Karpas-422 (cell line): ENCODE measurements around the gene ZFP62. TPM values are rescaled to one million over a fixed set of nuclear protein-coding genes. Genes with fewer than 3 reads are reported as not detected.

Experiments
- DNase-seq: peaks from one replicate; pipeline ENCODE4 v3.0.0-alpha.2; 2015
- H2AFZ ChIP-seq: fragments of 200-600 bp; sonication (generic); 2 replicates; pipeline ENCODE4 v1.6.1; 2014; ENCODE audit warnings: antibody characterized with exemption, low read length, mixed read lengths
- H3K27ac ChIP-seq: fragments of 200-600 bp; sonication (generic); 2 replicates; pipeline ENCODE4 v1.5.1; 2014; ENCODE audit warnings: mild to moderate bottlenecking, low read length, moderate library complexity
- H3K27me3 ChIP-seq: fragments of 200-600 bp; sonication (generic); 2 replicates; pipeline ENCODE4 v1.6.1; 2014; ENCODE audit warnings: low read length, mixed read lengths
- H3K36me3 ChIP-seq: fragments of 200-600 bp; sonication (generic); 2 replicates; pipeline ENCODE4 v1.6.1; 2014; ENCODE audit warnings: low read length, mixed read lengths; ENCODE audit not compliant: insufficient read depth
- H3K4me1 ChIP-seq: fragments of 200-600 bp; sonication (generic); 2 replicates; pipeline ENCODE4 v1.6.1; 2014; ENCODE audit warnings: mild to moderate bottlenecking, low read length, mixed read lengths
- H3K4me2 ChIP-seq: fragments of 200-600 bp; sonication (generic); 2 replicates; pipeline ENCODE4 v1.6.1; 2014; ENCODE audit warnings: low read length, low read depth, mild to moderate bottlenecking; ENCODE audit not compliant: poor library complexity, severe bottlenecking
- H3K4me3 ChIP-seq: fragments of 200-600 bp; sonication (generic); 2 replicates; pipeline ENCODE4 v1.5.1; 2014; ENCODE audit warnings: mild to moderate bottlenecking, antibody characterized with exemption, low read length, mixed read lengths
- H3K79me2 ChIP-seq: fragments of 200-600 bp; sonication (generic); 2 replicates; pipeline ENCODE4 v1.6.1; 2014; ENCODE audit warnings: mild to moderate bottlenecking, low read length, mixed read lengths
- H3K9ac ChIP-seq: fragments of 200-600 bp; sonication (generic); 2 replicates; pipeline ENCODE4 v1.6.0; 2014; ENCODE audit warnings: low read length
- H3K9me2 ChIP-seq: fragments of 200-600 bp; sonication (generic), shearing (Covaris generic); replicated peaks from 2 replicates; pipeline ENCODE4 v1.6.0; 2014; ENCODE audit warnings: mild to moderate bottlenecking, low read length, moderate library complexity; ENCODE audit not compliant: insufficient read depth
- H3K9me3 ChIP-seq: fragments of 300-700, 200-600 bp; sonication (generic); 2 replicates; pipeline ENCODE4 v1.6.1; 2014; ENCODE audit warnings: low read length, mixed read lengths
- H4K20me1 ChIP-seq: fragments of 200-600 bp; sonication (generic); 2 replicates; pipeline ENCODE4 v1.6.1; 2014; ENCODE audit warnings: mild to moderate bottlenecking, antibody characterized with exemption, low read length, low read depth; ENCODE audit not compliant: insufficient read depth
- total RNA-seq: library from RNA; depleted of rRNA; stranded (reverse); fragments of >200 nt; shearing (Covaris generic); gene quantifications from 2 replicates; pipeline ENCODE4 v1.2.3, GENCODE V29; 2014; ENCODE audit warnings: low replicate concordance

Gene ZFP62
- total RNA-seq, 1 experiment from 2014 or later: 52.5 TPM

- Histone ChIP-seq H3K27me3 (no peaks in the 10 kb centered on the region), H3K9ac (peak overlapping the region; percentile 97), H3K4me2 (peak overlapping the region; percentile 100), H3K9me2 (no peaks in the 10 kb centered on the region), H3K27ac (no peak overlapping the region), H3K4me3 (peak overlapping the region; percentile 23; the same call in 1 of the 2 replicates), H3K9me3 (no peaks in the 10 kb centered on the region), H3K79me2 (peaks cover 19% of the 10 kb centered on the region), H3K36me3 (no peaks in the 10 kb centered on the region), H2AFZ (no peak overlapping the region), H4K20me1 (peaks cover 5% of the 10 kb centered on the region; the same call in 1 of the 2 replicates), H3K4me1 (peaks cover 72% of the 10 kb centered on the region)
- no peak for DNase-seq
These were observed 54.0 kb downstream of the ZFP62 start for GRCh38 chr5:180807046-180807445.

GRCh38 chr5:180806351-180807011, 54.6 kb downstream of the ZFP62 start:
- H3K9me2 ChIP-seq: no peaks in the 10 kb centered on the region
- peak overlapping the region; percentile 100 for H3K4me2 ChIP-seq
- peaks cover 24% of the 10 kb centered on the region for H3K79me2 ChIP-seq
- H3K9ac ChIP-seq: peak overlapping the region; percentile 97
- H3K9me3 ChIP-seq: no peaks in the 10 kb centered on the region
- no peak overlapping the region for H2AFZ ChIP-seq
- H3K27ac ChIP-seq: no peak overlapping the region
- no peaks in the 10 kb centered on the region for H3K36me3 ChIP-seq
- H3K27me3 ChIP-seq: no peaks in the 10 kb centered on the region
- peaks cover 75% of the 10 kb centered on the region for H3K4me1 ChIP-seq
- no peak for DNase-seq
- H4K20me1 ChIP-seq: peaks cover 5% of the 10 kb centered on the region; the same call in 1 of the 2 replicates
- H3K4me3 ChIP-seq: peak overlapping the region; percentile 23; the same call in 1 of the 2 replicates

GRCh38 chr5:180804129-180804618, 56.9 kb downstream of the ZFP62 start:
- peak overlapping the region; percentile 76 for H3K9ac ChIP-seq
- H3K9me3 ChIP-seq: no peaks in the 10 kb centered on the region
- no peaks in the 10 kb centered on the region for H3K36me3 ChIP-seq
- H3K27ac ChIP-seq: no peak overlapping the region
- no peaks in the 10 kb centered on the region for H3K9me2 ChIP-seq
- no peaks in the 10 kb centered on the region for H3K27me3 ChIP-seq
- peaks cover 70% of the 10 kb centered on the region for H3K4me1 ChIP-seq
- peaks cover 43% of the 10 kb centered on the region for H3K79me2 ChIP-seq
- peaks cover 14% of the 10 kb centered on the region; the same call in 1 of the 2 replicates for H4K20me1 ChIP-seq
- H2AFZ ChIP-seq: no peak overlapping the region
- no peak for DNase-seq
- peak overlapping the region; percentile 87; the same call in 1 of the 2 replicates for H3K4me3 ChIP-seq
- peak overlapping the region; percentile 92 for H3K4me2 ChIP-seq

- peak overlapping the region; percentile 87 for H3K4me3 ChIP-seq
- H3K9me2 ChIP-seq: no peaks in the 10 kb centered on the region
- peak overlapping the region; percentile 21; the same call in 1 of the 2 replicates for H3K27ac ChIP-seq
- H3K9ac ChIP-seq: peak overlapping the region; percentile 76
- no peaks in the 10 kb centered on the region for H3K36me3 ChIP-seq
- peaks cover 65% of the 10 kb centered on the region for H3K4me1 ChIP-seq
- peaks cover 13% of the 10 kb centered on the region; the same call in 1 of the 2 replicates for H4K20me1 ChIP-seq
- peak overlapping the region; percentile 92 for H3K4me2 ChIP-seq
- DNase-seq: peak; percentile 60
- H3K79me2 ChIP-seq: peaks cover 44% of the 10 kb centered on the region
- no peaks in the 10 kb centered on the region for H3K9me3 ChIP-seq
- peak overlapping the region; percentile 81 for H2AFZ ChIP-seq
- H3K27me3 ChIP-seq: no peaks in the 10 kb centered on the region
These were observed 57.6 kb downstream of the ZFP62 start for GRCh38 chr5:180803181-180804128.

GRCh38 chr5:180802325-180803180, 58.5 kb downstream of the ZFP62 start, which contains the start of gene MGAT1:
TSS of gene MGAT1 (minus strand) at chr5:180802806. CDS start at chr5:180792971, 9,835 bp downstream.
- H4K20me1 ChIP-seq: peaks cover 9% of the 10 kb centered on the region; the same call in 1 of the 2 replicates
- peaks cover 48% of the 10 kb centered on the region for H3K79me2 ChIP-seq
- H3K36me3 ChIP-seq: no peaks in the 10 kb centered on the region
- no peaks in the 10 kb centered on the region for H3K9me3 ChIP-seq
- H3K4me2 ChIP-seq: peak within 1 kb of the TSS; percentile 92
- H3K27ac ChIP-seq: peak within 1 kb of the TSS; percentile 21; the same call in 1 of the 2 replicates
- H3K27me3 ChIP-seq: no peaks in the 10 kb centered on the region
- DNase-seq: peak; percentile 88
- peaks cover 56% of the 10 kb centered on the region for H3K4me1 ChIP-seq
- H3K9ac ChIP-seq: peak within 1 kb of the TSS; percentile 85
- no peaks in the 10 kb centered on the region for H3K9me2 ChIP-seq
- H2AFZ ChIP-seq: peak within 1 kb of the TSS; percentile 81
- H3K4me3 ChIP-seq: peak within 1 kb of the TSS; percentile 87

GRCh38 chr5:180801596-180802324, 59.3 kb downstream of the ZFP62 start:
- H3K9me3 ChIP-seq: no peaks in the 10 kb centered on the region
- no peak for DNase-seq
- H3K9me2 ChIP-seq: no peaks in the 10 kb centered on the region
- H3K27me3 ChIP-seq: no peaks in the 10 kb centered on the region
- H2AFZ ChIP-seq: no peak overlapping the region
- H3K4me1 ChIP-seq: peaks cover 48% of the 10 kb centered on the region
- peaks cover 9% of the 10 kb centered on the region; the same call in 1 of the 2 replicates for H4K20me1 ChIP-seq
- no peaks in the 10 kb centered on the region for H3K36me3 ChIP-seq
- H3K4me2 ChIP-seq: peak overlapping the region; percentile 92
- H3K4me3 ChIP-seq: peak overlapping the region; percentile 87
- H3K9ac ChIP-seq: peak overlapping the region; percentile 85
- H3K27ac ChIP-seq: no peak overlapping the region
- H3K79me2 ChIP-seq: peaks cover 51% of the 10 kb centered on the region
